ENCODE measurements around the gene HOXD9. TPM values are rescaled to one million over a fixed set of nuclear protein-coding genes. Genes with fewer than 3 reads are reported as not detected.
A peak's percentile ranks its signal among the peaks of the same experiment; 100 is the strongest.

Gene HOXD9
- total and polyA plus RNA-seq, 2 of the 8 experiments (the other 6 are each of a cell fraction or from before 2014, with no cell fraction given): not detected

DNA sequence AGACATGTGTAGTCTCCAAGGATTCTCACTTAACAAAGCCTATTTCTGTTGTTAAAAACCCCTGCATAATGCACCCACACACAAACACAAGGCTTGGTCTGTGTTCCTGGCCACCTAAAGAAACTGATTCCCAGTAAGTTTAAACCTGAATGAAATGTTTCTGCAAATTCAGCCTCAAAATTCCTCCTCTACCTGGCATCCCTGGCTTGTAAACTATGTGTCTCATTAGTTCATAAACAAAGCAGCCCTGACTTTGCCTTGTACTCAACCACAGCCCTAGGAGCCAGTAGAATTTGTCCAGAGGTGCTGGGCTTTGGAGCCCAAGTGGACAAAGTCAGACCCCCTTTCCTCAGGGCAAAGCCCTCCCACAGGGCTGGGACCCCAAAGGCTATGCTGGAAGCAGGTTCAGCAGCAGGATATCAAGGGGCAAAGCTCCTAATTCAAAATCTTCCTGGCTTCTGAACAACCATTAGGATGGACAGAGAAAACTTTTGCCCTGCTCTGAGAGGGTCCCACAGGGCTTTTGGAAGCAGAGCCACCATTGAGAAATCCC lies 32.6 kb upstream of the HOXD9 start:
- peaks cover 0 to 12% (median 10%) of the 10 kb centered on the region in 4 experiments; a peak in 6 of 7 replicates for H3K4me1 ChIP-seq (replicated peaks in 1 of 4; ENCODE audit: control insufficient read depth in 3 of 4, insufficient read depth in 4 of 4, low read length in 3 of 4)
- no peak overlapping the region for H3K4me3 ChIP-seq (ENCODE audit: extremely low read depth in 1 of 4, insufficient read depth in 2 of 4, low read depth in 3 of 4, low read length in 4 of 4)
- H2BK12ac ChIP-seq (ENCODE audit: low read depth, low read length): peak overlapping the region; percentile 55; the same call in 1 of the 2 replicates
- DNase-seq (ENCODE audit: low read depth in 1 of 2, low spot score in 2 of 2) (peak in 1 of 2 experiments; percentile 40), FAIRE-seq (no peak)
- H2BK20ac ChIP-seq (ENCODE audit: low read length): no peak overlapping the region
- H2BK5ac ChIP-seq (ENCODE audit: low read depth, low read length): no peak overlapping the region
- H3K4ac ChIP-seq (replicated peaks; ENCODE audit: insufficient read length, low read depth, low read length): no peak overlapping the region
- H3K23me2 ChIP-seq (ENCODE audit: low read depth, low read length): peaks cover 2% of the 10 kb centered on the region; the same call in 1 of the 2 replicates
- H3K14ac ChIP-seq (ENCODE audit: insufficient read length): no peak overlapping the region
- H3K9me3 ChIP-seq (ENCODE audit: insufficient read depth in 2 of 2, low read depth in 1 of 2, low read length in 1 of 2): no peaks in the 10 kb centered on the region; a peak in 1 of 4 replicates
- H3K9ac ChIP-seq (replicated peaks in 1 of 4; ENCODE audit: extremely low read depth in 1 of 4, low read depth in 3 of 4, low read length in 3 of 4): no peak overlapping the region
- 0 out of 2 replicates have a peak overlapping the region, but pooled peaks have one; percentile 49 for H2BK15ac ChIP-seq (ENCODE audit: low read length)
- ChIA-PET CTCF (ENCODE audit: partially characterized antibody) (interaction anchor here (1.0 to 2.7 kb wide), 4 partner anchors 10 to 400 kb away, joined by 3 to 13 read pairs (median 8); no protein-coding TSS in a partner anchor), POLR2A (ENCODE audit: partially characterized antibody) (no interaction called here)
- no peak overlapping the region for H2AK5ac ChIP-seq (ENCODE audit: low read depth, low read length)
- H3K79me2 ChIP-seq (ENCODE audit: control insufficient read depth in 1 of 2, insufficient read depth in 2 of 2, low read length in 2 of 2): no peaks in the 10 kb centered on the region
- no peak overlapping the region for H4K8ac ChIP-seq (ENCODE audit: extremely low read depth, insufficient read depth, low read length)
- no peak overlapping the region for H3K4me2 ChIP-seq (ENCODE audit: insufficient read depth in 1 of 2, low read depth in 2 of 2, low read length in 2 of 2)
- H3K56ac ChIP-seq (replicated peaks; ENCODE audit: insufficient read length, low read depth, low read length): no peak overlapping the region
- H4K91ac ChIP-seq (replicated peaks; ENCODE audit: insufficient read length, low read length): no peak overlapping the region
- no peak overlapping the region for H2BK120ac ChIP-seq (replicated peaks; ENCODE audit: low read depth, low read length)
- H2AFZ ChIP-seq (ENCODE audit: low read length): no peak overlapping the region
- no peak overlapping the region for H4K5ac ChIP-seq (ENCODE audit: insufficient read length, low read depth, low read length)
- peaks cover 19 to 37% of the 10 kb centered on the region in 2 experiments for H4K20me1 ChIP-seq (replicated peaks in 1 of 2; ENCODE audit: control insufficient read depth in 1 of 2, insufficient read depth in 2 of 2, low read length in 2 of 2)
- H3K79me1 ChIP-seq (ENCODE audit: low read depth, low read length): no peaks in the 10 kb centered on the region
- H3K27ac ChIP-seq (ENCODE audit: low read depth, low read length): no peak overlapping the region
- peaks cover 93 to 100% (median 99%) of the 10 kb centered on the region in 4 experiments for H3K27me3 ChIP-seq (replicated peaks in 1 of 4; ENCODE audit: control insufficient read depth in 3 of 4, extremely low read depth in 1 of 4, insufficient read depth in 3 of 4, low read length in 3 of 4)
- no peak overlapping the region for H3K23ac ChIP-seq (ENCODE audit: insufficient read length)
- H3K36me3 ChIP-seq (ENCODE audit: control insufficient read depth in 2 of 4, insufficient read depth in 4 of 4, low read length in 3 of 4): peaks cover 0 to 5% (median 0%) of the 10 kb centered on the region in 4 experiments; a peak in 1 of 8 replicates
- no peak overlapping the region for H3K18ac ChIP-seq (ENCODE audit: extremely low read depth, low read length)
- TF ChIP-seq, protein P1, sequence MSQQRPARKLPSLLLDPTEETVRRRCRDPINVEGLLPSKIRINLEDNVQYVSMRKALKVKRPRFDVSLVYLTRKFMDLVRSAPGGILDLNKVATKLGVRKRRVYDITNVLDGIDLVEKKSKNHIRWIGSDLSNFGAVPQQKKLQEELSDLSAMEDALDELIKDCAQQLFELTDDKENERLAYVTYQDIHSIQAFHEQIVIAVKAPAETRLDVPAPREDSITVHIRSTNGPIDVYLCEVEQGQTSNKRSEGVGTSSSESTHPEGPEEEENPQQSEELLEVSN (IDR thresholded peaks at IDR 0.05): no peak
- TF ChIP-seq SIRT6 (IDR thresholded peaks at IDR 0.05; ENCODE audit: low read length) (no peak), EZH2 (IDR thresholded peaks at IDR 0.05; ENCODE audit: low read depth, low read length, severe bottlenecking) (peak; percentile 21), POLR2A (IDR thresholded peaks at IDR 0.05; ENCODE audit: control extremely low read depth in 1 of 2, low read depth in 2 of 2, low read length in 2 of 2) (no peak), SUZ12 (IDR thresholded peaks at IDR 0.05; ENCODE audit: low read length) (peak; percentile 1; the same call in 1 of the 2 replicates), RAD21 (IDR thresholded peaks at IDR 0.05 in 1 of 2, conservative IDR thresholded peaks at IDR 0.05 in 1 of 2; ENCODE audit: low read depth in 2 of 2, low read length in 2 of 2) (no peak), RNF2 (IDR thresholded peaks at IDR 0.05; ENCODE audit: borderline replicate concordance, low read depth, low read length, missing control alignments, poor library complexity, severe bottlenecking) (peak; percentile 89), KDM1A (IDR thresholded peaks at IDR 0.05; ENCODE audit: borderline replicate concordance, low read length) (no peak), CBX5 (IDR thresholded peaks at IDR 0.05; ENCODE audit: low read depth, low read length) (no peak), HDAC6 (IDR thresholded peaks at IDR 0.05; ENCODE audit: low read depth, low read length) (no peak), EP300 (IDR thresholded peaks at IDR 0.05; ENCODE audit: borderline replicate concordance in 1 of 2, low read depth in 2 of 2, low read length in 2 of 2) (no peak), TCF12 (IDR thresholded peaks at IDR 0.05; ENCODE audit: low read depth, low read length) (no peak)
